Measurements from ENCODE around the gene TSACC. TPM values are rescaled to one million over a fixed set of nuclear protein-coding genes. Genes with fewer than 3 reads are reported as not detected.

The TSACC gene
- total and polyA plus RNA-seq, 10 of the 15 experiments (the other 5 are each of a cell fraction or from before 2014, with no cell fraction given) = 0.25 to 2.8 (median 0.92) TPM; not detected in 4

GRCh38 chr1:156344409-156344808, 6.1 kb downstream of the TSACC start:
- ChIA-PET CTCF (interaction anchor here (0.6 to 2.1 kb wide), 8 partner anchors 8 to 102 kb away, joined by 3 to 8 read pairs (median 6); partner anchors contain the start of gene BGLAP), SMC1A (ENCODE audit: uncharacterized antibody, unreplicated experiment) (interaction anchor here (0.7 to 1.4 kb wide), 4 partner anchors 12 to 102 kb away, joined by 3 to 5 read pairs (median 4); no protein-coding TSS in a partner anchor), POLR2A (interaction anchor here (0.5 to 0.8 kb wide), 2 partner anchors 36 to 123 kb away, joined by 3 to 6 read pairs; no protein-coding TSS in a partner anchor), RAD21 (ENCODE audit: unreplicated experiment) (no interaction called here)
- H4K20me1 ChIP-seq (ENCODE audit: control insufficient read depth, insufficient read depth) = no peaks in the 10 kb centered on the region
- H3K4me3 ChIP-seq = no peak overlapping the region
- ATAC-seq (no peak), FAIRE-seq (no peak), DNase-seq (ENCODE audit: low read depth, low spot score) (no peak)
- H3K27ac ChIP-seq (ENCODE audit: control insufficient read depth, insufficient read depth) = no peak overlapping the region
- no peak overlapping the region for H3K4me2 ChIP-seq (ENCODE audit: control insufficient read depth, insufficient read depth)
- H3K4me1 ChIP-seq (ENCODE audit: control insufficient read depth, insufficient read depth, low read length) = no peaks in the 10 kb centered on the region
- H3K36me3 ChIP-seq (ENCODE audit: control insufficient read depth in 2 of 2, insufficient read depth in 2 of 2, low read length in 1 of 2) = no peaks in the 10 kb centered on the region
- no peak overlapping the region for H2AFZ ChIP-seq (ENCODE audit: control insufficient read depth, low read depth, low read length)
- in situ Hi-C loops (cut with MboI) (no loop called here), intact Hi-C loops (cut with micrococcal nuclease; ENCODE audit: unreplicated experiment) (no loop called here)
- WGBS (ENCODE audit: insufficient coverage, insufficient replicate concordance, low lambda C conversion rate, missing lambda C conversion rate) = 46% methylated on average over 3 of the region's 3 CpGs
- no peaks in the 10 kb centered on the region for H3K9me3 ChIP-seq (replicated peaks; ENCODE audit: control insufficient read depth, insufficient read depth, low read length)
- peaks cover 0 to 5% of the 10 kb centered on the region in 2 experiments; a peak in 1 of 4 replicates for H3K27me3 ChIP-seq (replicated peaks in 1 of 2; ENCODE audit: control insufficient read depth in 2 of 2, insufficient read depth in 2 of 2, low read length in 1 of 2)
- BruUV-seq (replicated peaks) = no TSS peak
- H3K9ac ChIP-seq (ENCODE audit: control insufficient read depth, insufficient read depth, low read length) = no peak overlapping the region
- H3K79me2 ChIP-seq (ENCODE audit: control insufficient read depth, insufficient read depth, low read length) = no peaks in the 10 kb centered on the region
- no peak for TF ChIP-seq ASH2L (IDR thresholded peaks at IDR 0.05; ENCODE audit: borderline replicate concordance, low read depth)
- TF ChIP-seq MTA2 (IDR thresholded peaks at IDR 0.05; ENCODE audit: low read depth) = no peak
- no peak for TF ChIP-seq TCF7 (IDR thresholded peaks at IDR 0.05; ENCODE audit: borderline replicate concordance)
- no peak for TF ChIP-seq NFYA (IDR thresholded peaks at IDR 0.05; ENCODE audit: borderline replicate concordance, low read depth, low read length)
- TF ChIP-seq TBL1XR1 (IDR thresholded peaks at IDR 0.05; ENCODE audit: low read depth, low read length) = no peak
- TF ChIP-seq, protein P1, sequence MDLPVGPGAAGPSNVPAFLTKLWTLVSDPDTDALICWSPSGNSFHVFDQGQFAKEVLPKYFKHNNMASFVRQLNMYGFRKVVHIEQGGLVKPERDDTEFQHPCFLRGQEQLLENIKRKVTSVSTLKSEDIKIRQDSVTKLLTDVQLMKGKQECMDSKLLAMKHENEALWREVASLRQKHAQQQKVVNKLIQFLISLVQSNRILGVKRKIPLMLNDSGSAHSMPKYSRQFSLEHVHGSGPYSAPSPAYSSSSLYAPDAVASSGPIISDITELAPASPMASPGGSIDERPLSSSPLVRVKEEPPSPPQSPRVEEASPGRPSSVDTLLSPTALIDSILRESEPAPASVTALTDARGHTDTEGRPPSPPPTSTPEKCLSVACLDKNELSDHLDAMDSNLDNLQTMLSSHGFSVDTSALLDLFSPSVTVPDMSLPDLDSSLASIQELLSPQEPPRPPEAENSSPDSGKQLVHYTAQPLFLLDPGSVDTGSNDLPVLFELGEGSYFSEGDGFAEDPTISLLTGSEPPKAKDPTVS (IDR thresholded peaks at IDR 0.05; ENCODE audit: low read depth, low read length) = no peak
- TF ChIP-seq SIX5 (IDR thresholded peaks at IDR 0.05; ENCODE audit: low read depth, low read length, severe bottlenecking) = no peak
- TF ChIP-seq SMAD5 (IDR thresholded peaks at IDR 0.05; ENCODE audit: low read depth) = no peak
- no peak for TF ChIP-seq CBFB (IDR thresholded peaks at IDR 0.05; ENCODE audit: low read depth)
- TF ChIP-seq, protein P2, sequence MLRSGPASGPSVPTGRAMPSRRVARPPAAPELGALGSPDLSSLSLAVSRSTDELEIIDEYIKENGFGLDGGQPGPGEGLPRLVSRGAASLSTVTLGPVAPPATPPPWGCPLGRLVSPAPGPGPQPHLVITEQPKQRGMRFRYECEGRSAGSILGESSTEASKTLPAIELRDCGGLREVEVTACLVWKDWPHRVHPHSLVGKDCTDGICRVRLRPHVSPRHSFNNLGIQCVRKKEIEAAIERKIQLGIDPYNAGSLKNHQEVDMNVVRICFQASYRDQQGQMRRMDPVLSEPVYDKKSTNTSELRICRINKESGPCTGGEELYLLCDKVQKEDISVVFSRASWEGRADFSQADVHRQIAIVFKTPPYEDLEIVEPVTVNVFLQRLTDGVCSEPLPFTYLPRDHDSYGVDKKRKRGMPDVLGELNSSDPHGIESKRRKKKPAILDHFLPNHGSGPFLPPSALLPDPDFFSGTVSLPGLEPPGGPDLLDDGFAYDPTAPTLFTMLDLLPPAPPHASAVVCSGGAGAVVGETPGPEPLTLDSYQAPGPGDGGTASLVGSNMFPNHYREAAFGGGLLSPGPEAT (IDR thresholded peaks at IDR 0.05; ENCODE audit: low read depth) = no peak
- no peak for TF ChIP-seq ZBTB33 (IDR thresholded peaks at IDR 0.05)
- TF ChIP-seq STAT3 (IDR thresholded peaks at IDR 0.05; ENCODE audit: low read depth, low read length) = no peak
- TF ChIP-seq IKZF1 (conservative IDR thresholded peaks at IDR 0.05) = no peak
- TF ChIP-seq YBX1 (IDR thresholded peaks at IDR 0.05) = no peak
- no peak for TF ChIP-seq CREB1 (IDR thresholded peaks at IDR 0.05; ENCODE audit: low read depth)
- TF ChIP-seq EP300 (IDR thresholded peaks at IDR 0.05; ENCODE audit: borderline replicate concordance in 1 of 2, control insufficient read depth in 1 of 2, low read depth in 2 of 2, low read length in 2 of 2) = no peak
- no peak for TF ChIP-seq SUZ12 (IDR thresholded peaks at IDR 0.05; ENCODE audit: unreplicated experiment)
- TF ChIP-seq STAT1 (conservative IDR thresholded peaks at IDR 0.05) = no peak

All from GM12878 (cell line).